Suprapubic skin (tissue), 3 donors: ENCODE data around the gene REPS2.

Source experiments
- EP300 ChIP-seq: sonication (generic); formaldehyde crosslinking; IDR thresholded peaks from one replicate; pipeline ENCODE4 v1.6.1; 2017; ENCODE audit warnings: antibody characterized with exemption
- TF ChIP-seq, protein P1 (sequence below), 2 donors: fragments of 200-600 bp in 1 of 2; fragments of 450-650 bp in 1 of 2; sonication (generic) in 1 of 2; IDR thresholded peaks; one replicate each; pipeline ENCODE4 v1.5.1; 2016 to 2019; ENCODE audit warnings: antibody characterized with exemption in 2 of 2, mild to moderate bottlenecking in 1 of 2, moderate library complexity in 1 of 2

DNA sequence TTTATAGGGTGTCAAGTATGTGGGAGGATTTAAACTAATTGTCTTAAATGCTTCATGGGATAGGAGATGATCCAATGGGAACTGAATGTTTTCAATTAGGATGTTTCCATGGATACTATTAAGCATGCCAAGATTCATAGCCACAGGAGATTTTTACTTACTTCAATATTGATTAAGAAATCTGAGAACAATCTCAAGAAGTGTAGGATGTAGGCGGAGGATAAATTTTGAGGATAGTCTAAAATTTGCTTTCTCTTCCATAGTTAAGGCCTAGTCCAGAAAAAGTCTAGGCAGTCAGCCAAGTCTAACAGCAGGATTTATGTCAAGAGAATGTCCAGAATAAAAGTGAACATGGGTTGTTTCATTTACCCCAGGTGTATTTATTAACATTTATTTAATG, 32.8 kb downstream of the REPS2 start:
- TF ChIP-seq, protein P1, sequence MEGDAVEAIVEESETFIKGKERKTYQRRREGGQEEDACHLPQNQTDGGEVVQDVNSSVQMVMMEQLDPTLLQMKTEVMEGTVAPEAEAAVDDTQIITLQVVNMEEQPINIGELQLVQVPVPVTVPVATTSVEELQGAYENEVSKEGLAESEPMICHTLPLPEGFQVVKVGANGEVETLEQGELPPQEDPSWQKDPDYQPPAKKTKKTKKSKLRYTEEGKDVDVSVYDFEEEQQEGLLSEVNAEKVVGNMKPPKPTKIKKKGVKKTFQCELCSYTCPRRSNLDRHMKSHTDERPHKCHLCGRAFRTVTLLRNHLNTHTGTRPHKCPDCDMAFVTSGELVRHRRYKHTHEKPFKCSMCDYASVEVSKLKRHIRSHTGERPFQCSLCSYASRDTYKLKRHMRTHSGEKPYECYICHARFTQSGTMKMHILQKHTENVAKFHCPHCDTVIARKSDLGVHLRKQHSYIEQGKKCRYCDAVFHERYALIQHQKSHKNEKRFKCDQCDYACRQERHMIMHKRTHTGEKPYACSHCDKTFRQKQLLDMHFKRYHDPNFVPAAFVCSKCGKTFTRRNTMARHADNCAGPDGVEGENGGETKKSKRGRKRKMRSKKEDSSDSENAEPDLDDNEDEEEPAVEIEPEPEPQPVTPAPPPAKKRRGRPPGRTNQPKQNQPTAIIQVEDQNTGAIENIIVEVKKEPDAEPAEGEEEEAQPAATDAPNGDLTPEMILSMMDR (IDR thresholded peaks at IDR 0.05), result no peak
- no peak for TF ChIP-seq EP300
